SK-N-SH (cell line): Measurements from ENCODE around the gene KCNJ16. TPM values are rescaled to one million over a fixed set of nuclear protein-coding genes. Genes with fewer than 3 reads are reported as not detected.

Experiments used
- CTCF ChIA-PET: fragments of 300-600, 350-600 bp; formaldehyde crosslinking; extraction: SDS; loops from one replicate; lab custom pipeline; 2021; lab: Yijun Ruan, JAX
- POLR2A ChIA-PET: fragments of 350-600 bp; sonication (Branson Sonifier 250); formaldehyde crosslinking; extraction: SDS; loops from one replicate; lab custom pipeline; 2020; ENCODE audit warnings: antibody characterized with exemption, inconsistent platforms; lab: Yijun Ruan, JAX
- DNase-seq: peaks from one replicate; pipeline ENCODE4 v3.0.0; 2012
- H2AFZ ChIP-seq: fragments of 200-600 bp; sonication (generic); 2 replicates; pipeline ENCODE4 v1.8.1; 2016; ENCODE audit warnings: antibody characterized with exemption, mild to moderate bottlenecking, low read depth
- H3F3A ChIP-seq: fragments of 200-600 bp; sonication (generic); replicated peaks from 2 replicates; pipeline ENCODE3; 2016; ENCODE audit warnings: antibody characterized with exemption, mild to moderate bottlenecking; ENCODE audit not compliant: insufficient read depth
- H3K27ac ChIP-seq, 2 experiments: fragments of 200-500 bp in 1 of 2; fragments of 200-600 bp in 1 of 2; sonication (Bioruptor generic) in 1 of 2; sonication (generic), shearing (Covaris generic) in 1 of 2; 2 replicates each; pipeline versions ENCODE4 v1.5.1 to v1.6.1; 2014 to 2016; ENCODE audit warnings: low read depth in 2 of 2, inconsistent platforms in 1 of 2, low read length in 1 of 2, mild to moderate bottlenecking in 1 of 2, mixed read lengths in 1 of 2
- H3K27me3 ChIP-seq: fragments of 200-600 bp; sonication (generic), shearing (Covaris generic); 2 replicates; pipeline ENCODE4 v1.6.1; 2016; ENCODE audit warnings: mixed run types; ENCODE audit not compliant: insufficient read depth
- H3K36me3 ChIP-seq, 2 experiments: fragments of 200-500 bp in 1 of 2; fragments of 200-600 bp in 1 of 2; sonication (Bioruptor generic) in 1 of 2; sonication (generic) in 1 of 2; replicated peaks in 1 of 2; 2 replicates each; pipeline versions ENCODE3 to v1.5.1; 2014 to 2016; ENCODE audit warnings: low read length in 1 of 2, mild to moderate bottlenecking in 1 of 2; ENCODE audit not compliant: insufficient read depth in 2 of 2, control insufficient read depth in 1 of 2
- H3K4me1 ChIP-seq, 2 experiments: fragments of 200-500 bp in 1 of 2; fragments of 200-600 bp in 1 of 2; sonication (Bioruptor generic) in 1 of 2; sonication (generic), shearing (Covaris generic) in 1 of 2; 2 replicates each; pipeline versions ENCODE4 v1.5.1 to v1.6.1; 2014 to 2016; ENCODE audit warnings: low read depth in 1 of 2, low read length in 1 of 2, mixed run types in 1 of 2; ENCODE audit not compliant: insufficient read depth in 2 of 2, control insufficient read depth in 1 of 2
- H3K4me2 ChIP-seq: fragments of 200-600 bp; sonication (generic), shearing (Covaris generic); 2 replicates; pipeline ENCODE4 v1.6.1; 2017; ENCODE audit warnings: mixed run types
- H3K4me3 ChIP-seq, 2 experiments: fragments of 200-500 bp in 1 of 2; fragments of 200-600 bp in 1 of 2; sonication (Bioruptor generic) in 1 of 2; sonication (generic), shearing (Covaris generic) in 1 of 2; 2 replicates each; pipeline versions ENCODE4 v1.5.1 to v1.8.1; 2014 to 2016; ENCODE audit warnings: low read depth in 2 of 2, inconsistent platforms in 1 of 2, low read length in 1 of 2, mild to moderate bottlenecking in 1 of 2, mixed read lengths in 1 of 2, moderate library complexity in 1 of 2
- H3K79me2 ChIP-seq: fragments of 200-600 bp; sonication (generic); 2 replicates; pipeline ENCODE4 v1.8.1; 2017; ENCODE audit warnings: mild to moderate bottlenecking; ENCODE audit not compliant: insufficient read depth
- H3K9ac ChIP-seq: fragments of 200-600 bp; sonication (generic); 2 replicates; pipeline ENCODE4 v1.6.1; 2017; ENCODE audit warnings: mixed run types
- H3K9me2 ChIP-seq: fragments of 200-600 bp; sonication (generic); 2 replicates; pipeline ENCODE4 v1.6.1; 2017; ENCODE audit warnings: mixed run types
- H3K9me3 ChIP-seq: fragments of 200-600 bp; sonication (generic); 2 replicates; pipeline ENCODE4 v1.6.1; 2017; ENCODE audit warnings: mixed run types, mild to moderate bottlenecking, moderate library complexity
- H4K20me1 ChIP-seq: fragments of 200-600 bp; sonication (generic); 2 replicates; pipeline ENCODE4 v1.6.1; 2017; ENCODE audit warnings: mild to moderate bottlenecking, mixed run types; ENCODE audit not compliant: insufficient read depth
- CHD2 ChIP-seq: fragments of 150-350 bp; IDR thresholded peaks from 2 replicates; pipeline ENCODE4 v1.6.1; 2018; ENCODE audit warnings: low read length; ENCODE audit not compliant: partially characterized antibody
- EP300 ChIP-seq, 2 experiments: IDR thresholded peaks; 2 replicates each; pipeline versions ENCODE4 v1.4.0 to v1.6.1; 2012; ENCODE audit warnings: borderline replicate concordance in 1 of 2, low read depth in 1 of 2, low read length in 1 of 2
- EZH2phosphoT487 ChIP-seq: fragments of 200-600 bp; sonication (generic); IDR thresholded peaks from 2 replicates; pipeline ENCODE4 v1.6.1; 2017; ENCODE audit warnings: low read depth, mixed run types, mild to moderate bottlenecking, antibody characterized with exemption, moderate library complexity, borderline replicate concordance
- FOXJ3 ChIP-seq: sonication (generic); formaldehyde crosslinking; IDR thresholded peaks from 2 replicates; pipeline ENCODE4 v1.5.1; 2020; ENCODE audit warnings: mild to moderate bottlenecking, missing genetic modification reagents
- GATA2 ChIP-seq: sonication (generic); formaldehyde crosslinking; IDR thresholded peaks from 2 replicates; pipeline ENCODE4 v1.5.0; 2020; ENCODE audit warnings: mild to moderate bottlenecking, missing genetic modification reagents
- IRF3 ChIP-seq: fragments of 150-350 bp; IDR thresholded peaks from 2 replicates; pipeline ENCODE4 v1.6.1; 2016; ENCODE audit warnings: mild to moderate bottlenecking, low read depth, low read length
- JUND ChIP-seq: IDR thresholded peaks from 2 replicates; pipeline ENCODE4 v1.4.0; 2012
- MAX ChIP-seq: IDR thresholded peaks from 2 replicates; pipeline ENCODE4 v1.4.0; 2012; ENCODE audit warnings: low read depth
- MEF2A ChIP-seq: IDR thresholded peaks from 2 replicates; pipeline ENCODE4 v1.4.0; 2012; ENCODE audit warnings: low read depth, borderline replicate concordance
- NFIC ChIP-seq: IDR thresholded peaks from 2 replicates; pipeline ENCODE4 v1.4.0; 2012; ENCODE audit warnings: borderline replicate concordance
- PBX3 ChIP-seq: IDR thresholded peaks from 2 replicates; pipeline ENCODE4; 2012
- SIN3A ChIP-seq: IDR thresholded peaks from 2 replicates; pipeline ENCODE4 v1.6.1; 2012; ENCODE audit warnings: low read depth, mild to moderate bottlenecking, low read length, moderate library complexity, borderline replicate concordance
- SMC3 ChIP-seq: IDR thresholded peaks from 2 replicates; pipeline ENCODE4 v1.6.1; 2012; ENCODE audit warnings: low read depth, low read length, improper control_type of control experiment
- TEAD4 ChIP-seq: IDR thresholded peaks from 2 replicates; pipeline ENCODE4 v1.4.0; 2012; ENCODE audit warnings: mild to moderate bottlenecking, borderline replicate concordance; ENCODE audit not compliant: insufficient read depth
- YY1 ChIP-seq: IDR thresholded peaks from 2 replicates; pipeline ENCODE4 v1.4.0; 2012; ENCODE audit warnings: low read depth, mild to moderate bottlenecking
- ZBTB33 ChIP-seq: IDR thresholded peaks from 2 replicates; pipeline ENCODE4 v1.4.0; 2012; ENCODE audit warnings: low read depth, borderline replicate concordance
- WGBS: methylation state at CpG from one replicate; pipeline ENCODE4 v1.1.6; 2017; ENCODE audit warnings: low lambda C conversion rate; 5-methylcytosine and 5-hydroxymethylcytosine counted together
- polyA plus RNA-seq, 3 experiments: library from polyadenylated mRNA; depleted of rRNA; stranded (reverse); fragments of >200 nt; gene quantifications; 2 replicates each; pipeline ENCODE4 v1.2.3, GENCODE V29; 2012
- TF ChIP-seq, protein P1 (sequence below): IDR thresholded peaks from 2 replicates; pipeline ENCODE4 v1.4.0; 2012; ENCODE audit warnings: low read depth, borderline replicate concordance
- TF ChIP-seq, protein P2 (sequence below): fragments of 200-600 bp; sonication (generic); IDR thresholded peaks from 2 replicates; pipeline ENCODE4 v1.6.1; 2017; ENCODE audit warnings: antibody characterized with exemption, mild to moderate bottlenecking, moderate library complexity

The KCNJ16 gene
- polyA plus RNA-seq, 1 of the 3 experiments (the other 2 are of a cell fraction), result not detected

DNA sequence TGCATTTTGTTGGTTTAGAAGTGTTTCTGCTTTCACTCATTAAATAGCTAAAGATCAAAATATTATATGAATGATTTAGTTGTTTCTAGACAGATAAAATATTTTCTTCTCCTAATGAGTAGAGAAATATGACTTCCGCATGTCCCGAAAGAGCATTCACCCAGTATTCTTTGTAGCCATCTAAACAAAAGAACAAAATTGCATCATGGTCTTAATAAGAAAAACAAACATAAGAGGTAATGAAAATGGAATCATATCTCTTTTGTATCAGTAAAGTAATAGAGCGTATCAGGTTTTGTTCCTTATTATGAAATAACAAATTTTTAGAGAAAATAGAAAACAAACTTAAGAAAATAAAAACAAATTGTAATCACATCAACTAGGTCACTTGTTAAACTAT is 78.2 kb downstream of the KCNJ16 start:
- no peak for DNase-seq
- H3K27me3 ChIP-seq, result no peaks in the 10 kb centered on the region
- H3K4me3 ChIP-seq, result no peak overlapping the region
- H3K9ac ChIP-seq, result no peak overlapping the region
- peaks cover 0 to 5% of the 10 kb centered on the region in 2 experiments; a peak in 1 of 4 replicates for H3K4me1 ChIP-seq
- no peak overlapping the region for H3K27ac ChIP-seq
- no peak overlapping the region for H2AFZ ChIP-seq
- H4K20me1 ChIP-seq, result no peaks in the 10 kb centered on the region
- TF ChIP-seq MEF2A, result no peak
- TF ChIP-seq, protein P1, sequence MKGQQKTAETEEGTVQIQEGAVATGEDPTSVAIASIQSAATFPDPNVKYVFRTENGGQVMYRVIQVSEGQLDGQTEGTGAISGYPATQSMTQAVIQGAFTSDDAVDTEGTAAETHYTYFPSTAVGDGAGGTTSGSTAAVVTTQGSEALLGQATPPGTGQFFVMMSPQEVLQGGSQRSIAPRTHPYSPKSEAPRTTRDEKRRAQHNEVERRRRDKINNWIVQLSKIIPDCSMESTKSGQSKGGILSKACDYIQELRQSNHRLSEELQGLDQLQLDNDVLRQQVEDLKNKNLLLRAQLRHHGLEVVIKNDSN, result no peak
- TF ChIP-seq SIN3A, result no peak
- TF ChIP-seq YY1, result no peak
- TF ChIP-seq CHD2, result no peak
- no peak for TF ChIP-seq MAX
- no peak for TF ChIP-seq IRF3
- TF ChIP-seq, protein P2, sequence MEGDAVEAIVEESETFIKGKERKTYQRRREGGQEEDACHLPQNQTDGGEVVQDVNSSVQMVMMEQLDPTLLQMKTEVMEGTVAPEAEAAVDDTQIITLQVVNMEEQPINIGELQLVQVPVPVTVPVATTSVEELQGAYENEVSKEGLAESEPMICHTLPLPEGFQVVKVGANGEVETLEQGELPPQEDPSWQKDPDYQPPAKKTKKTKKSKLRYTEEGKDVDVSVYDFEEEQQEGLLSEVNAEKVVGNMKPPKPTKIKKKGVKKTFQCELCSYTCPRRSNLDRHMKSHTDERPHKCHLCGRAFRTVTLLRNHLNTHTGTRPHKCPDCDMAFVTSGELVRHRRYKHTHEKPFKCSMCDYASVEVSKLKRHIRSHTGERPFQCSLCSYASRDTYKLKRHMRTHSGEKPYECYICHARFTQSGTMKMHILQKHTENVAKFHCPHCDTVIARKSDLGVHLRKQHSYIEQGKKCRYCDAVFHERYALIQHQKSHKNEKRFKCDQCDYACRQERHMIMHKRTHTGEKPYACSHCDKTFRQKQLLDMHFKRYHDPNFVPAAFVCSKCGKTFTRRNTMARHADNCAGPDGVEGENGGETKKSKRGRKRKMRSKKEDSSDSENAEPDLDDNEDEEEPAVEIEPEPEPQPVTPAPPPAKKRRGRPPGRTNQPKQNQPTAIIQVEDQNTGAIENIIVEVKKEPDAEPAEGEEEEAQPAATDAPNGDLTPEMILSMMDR, result no peak
- TF ChIP-seq SMC3, result no peak
- TF ChIP-seq EP300 (IDR thresholded peaks at IDR 0.05; ENCODE audit: borderline replicate concordance in 1 of 2, low read depth in 1 of 2, low read length in 1 of 2), result no peak
- 89% methylated on average over 3 of the region's 3 CpGs for WGBS
- no peaks in the 10 kb centered on the region for H3K9me3 ChIP-seq
- ChIA-PET CTCF (interaction anchor here (1.0 to 2.0 kb wide), 5 partner anchors 9 to 585 kb away, joined by 4 to 16 read pairs (median 9); no protein-coding TSS in a partner anchor), POLR2A (no interaction called here)
- H3K9me2 ChIP-seq, result no peaks in the 10 kb centered on the region
- no peak overlapping the region for H3K4me2 ChIP-seq
- H3F3A ChIP-seq, result no peaks in the 10 kb centered on the region
- no peaks in the 10 kb centered on the region for H3K79me2 ChIP-seq
- H3K36me3 ChIP-seq, result no peaks in the 10 kb centered on the region

DNA sequence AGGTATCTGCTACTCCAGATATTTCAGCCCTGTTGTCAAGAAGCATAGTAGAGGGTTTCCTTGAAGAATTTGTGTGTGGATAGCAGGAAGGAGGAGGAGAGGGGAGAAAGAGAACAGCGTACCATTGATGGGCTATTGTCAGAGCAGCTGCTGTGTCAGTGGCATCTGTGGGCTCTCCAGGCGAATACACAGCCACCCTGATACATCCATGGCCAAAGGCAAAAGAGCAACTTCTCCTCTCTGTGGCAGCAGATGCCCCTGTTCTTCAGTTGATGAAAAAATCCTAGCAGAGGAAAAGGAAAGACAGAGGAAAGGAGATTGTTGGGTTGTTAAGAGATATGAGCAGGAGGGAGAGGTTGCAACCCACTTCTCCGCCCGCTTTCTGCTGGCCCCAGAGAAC is 82.1 kb downstream of the KCNJ16 start:
- peaks cover 0 to 14% of the 10 kb centered on the region in 2 experiments; a peak in 2 of 4 replicates for H3K4me1 ChIP-seq
- H3K9me3 ChIP-seq, result no peaks in the 10 kb centered on the region
- no peak overlapping the region for H3K27ac ChIP-seq
- no peaks in the 10 kb centered on the region for H4K20me1 ChIP-seq
- 77% methylated on average over 4 of the region's 4 CpGs for WGBS
- H3K79me2 ChIP-seq, result no peaks in the 10 kb centered on the region
- H3K9ac ChIP-seq, result no peak overlapping the region
- H3K27me3 ChIP-seq, result no peaks in the 10 kb centered on the region
- no peak for DNase-seq
- CTCF ChIA-PET, result interaction anchor here (1.2 to 5.1 kb wide), 3 partner anchors 10 to 550 kb away, joined by 4 to 32 read pairs (median 14); partner anchors contain the start of gene KCNJ2
- H3K4me3 ChIP-seq, result no peak overlapping the region
- no peaks in the 10 kb centered on the region for H3K9me2 ChIP-seq
- POLR2A ChIA-PET, result no interaction called here
- H3K36me3 ChIP-seq, result no peaks in the 10 kb centered on the region
- H3K4me2 ChIP-seq, result no peak overlapping the region
- no peak overlapping the region for H2AFZ ChIP-seq
- no peaks in the 10 kb centered on the region for H3F3A ChIP-seq
- TF ChIP-seq FOXJ3 (CRISPR knock-in tag) (no peak), MAX (no peak), MEF2A (no peak), EZH2phosphoT487 (no peak), TEAD4 (no peak), GATA2 (CRISPR knock-in tag) (no peak), PBX3 (no peak), NFIC (no peak), JUND (no peak), CHD2 (no peak), YY1 (no peak), ZBTB33 (no peak)
